ENCODE measurements around the gene PAXIP1. TPM values are rescaled to one million over a fixed set of nuclear protein-coding genes. Genes with fewer than 3 reads are reported as not detected.

The PAXIP1 gene
- total RNA-seq, 1 experiment from 2014 or later = 18.8 TPM

DNA sequence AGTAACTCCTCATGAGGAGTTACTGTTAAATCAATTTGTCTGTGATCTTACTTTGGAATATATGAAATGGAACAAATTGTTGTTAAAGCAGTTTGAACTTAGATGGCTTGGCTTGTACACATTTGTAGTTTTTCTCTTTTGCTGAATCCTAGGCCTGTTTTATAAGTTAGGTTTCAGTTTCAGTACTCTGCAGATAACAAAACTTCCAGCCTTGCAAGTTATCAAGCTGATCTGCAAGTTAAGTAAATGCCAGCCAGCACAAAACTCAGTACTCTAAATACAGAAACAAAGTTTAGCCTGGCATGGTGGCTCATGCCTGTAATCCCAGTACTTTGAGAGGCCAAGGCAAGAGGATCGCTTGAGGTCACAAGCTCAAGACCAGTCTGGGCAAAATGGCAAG, 25.0 kb upstream of the PAXIP1 start:
- H3K4me2 ChIP-seq = no peak overlapping the region
- no TSS peak for BruUV-seq (replicated peaks)
- POLR2A ChIA-PET (ENCODE audit: unreplicated experiment) = no interaction called here

GRCh38 chr7:155021699-155022145, 18.8 kb upstream of the PAXIP1 start:
- H3K27me3 ChIP-seq (ENCODE audit: insufficient read depth, low read depth) = peaks cover 71% of the 10 kb centered on the region
- no peaks in the 10 kb centered on the region for H3K9me2 ChIP-seq (ENCODE audit: insufficient read depth)
- H3K4me3 ChIP-seq = no peak overlapping the region
- no peak overlapping the region for H3K4me2 ChIP-seq
- H2AFZ ChIP-seq = no peak overlapping the region
- TF ChIP-seq EZH2 (IDR thresholded peaks at IDR 0.05; ENCODE audit: low read depth) = no peak
- TF ChIP-seq, protein P1, sequence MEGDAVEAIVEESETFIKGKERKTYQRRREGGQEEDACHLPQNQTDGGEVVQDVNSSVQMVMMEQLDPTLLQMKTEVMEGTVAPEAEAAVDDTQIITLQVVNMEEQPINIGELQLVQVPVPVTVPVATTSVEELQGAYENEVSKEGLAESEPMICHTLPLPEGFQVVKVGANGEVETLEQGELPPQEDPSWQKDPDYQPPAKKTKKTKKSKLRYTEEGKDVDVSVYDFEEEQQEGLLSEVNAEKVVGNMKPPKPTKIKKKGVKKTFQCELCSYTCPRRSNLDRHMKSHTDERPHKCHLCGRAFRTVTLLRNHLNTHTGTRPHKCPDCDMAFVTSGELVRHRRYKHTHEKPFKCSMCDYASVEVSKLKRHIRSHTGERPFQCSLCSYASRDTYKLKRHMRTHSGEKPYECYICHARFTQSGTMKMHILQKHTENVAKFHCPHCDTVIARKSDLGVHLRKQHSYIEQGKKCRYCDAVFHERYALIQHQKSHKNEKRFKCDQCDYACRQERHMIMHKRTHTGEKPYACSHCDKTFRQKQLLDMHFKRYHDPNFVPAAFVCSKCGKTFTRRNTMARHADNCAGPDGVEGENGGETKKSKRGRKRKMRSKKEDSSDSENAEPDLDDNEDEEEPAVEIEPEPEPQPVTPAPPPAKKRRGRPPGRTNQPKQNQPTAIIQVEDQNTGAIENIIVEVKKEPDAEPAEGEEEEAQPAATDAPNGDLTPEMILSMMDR (conservative IDR thresholded peaks at IDR 0.05) = no peak
- H3K79me2 ChIP-seq (ENCODE audit: low read depth) = no peaks in the 10 kb centered on the region
- H4K20me1 ChIP-seq (ENCODE audit: insufficient read depth) = no peaks in the 10 kb centered on the region; the same call in 1 of the 2 replicates
- H3K27ac ChIP-seq = no peak overlapping the region
- no TSS peak for BruUV-seq (replicated peaks)
- no peaks in the 10 kb centered on the region for H3K9me3 ChIP-seq (ENCODE audit: insufficient read depth, low read depth)
- no peaks in the 10 kb centered on the region for H3K4me1 ChIP-seq (replicated peaks; ENCODE audit: insufficient read depth)
- DNase-seq = no peak
- intact Hi-C loops (cut with micrococcal nuclease; ENCODE audit: unreplicated experiment) = no loop called here
- CTCF ChIA-PET = no interaction called here
- no peaks in the 10 kb centered on the region for H3F3A ChIP-seq (ENCODE audit: insufficient read depth, low read depth)
- H3K36me3 ChIP-seq (ENCODE audit: low read depth) = no peaks in the 10 kb centered on the region
- POLR2A ChIA-PET (ENCODE audit: unreplicated experiment) = no interaction called here

More for the DNA sequence above, 25.0 kb upstream of the PAXIP1 start:
- no peaks in the 10 kb centered on the region; the same call in 1 of the 2 replicates for H4K20me1 ChIP-seq (ENCODE audit: insufficient read depth)
- intact Hi-C loops (cut with micrococcal nuclease; ENCODE audit: unreplicated experiment) = no loop called here
- H3K4me3 ChIP-seq = no peak overlapping the region
- TF ChIP-seq, protein P1 (conservative IDR thresholded peaks at IDR 0.05) = no peak
- no peak for TF ChIP-seq EZH2 (IDR thresholded peaks at IDR 0.05; ENCODE audit: low read depth)
- no peak for DNase-seq
- H3K79me2 ChIP-seq (ENCODE audit: low read depth) = no peaks in the 10 kb centered on the region
- CTCF ChIA-PET = no interaction called here
- no peak overlapping the region for H3K27ac ChIP-seq
- no peaks in the 10 kb centered on the region for H3K4me1 ChIP-seq (replicated peaks; ENCODE audit: insufficient read depth)
- H2AFZ ChIP-seq = no peak overlapping the region
- H3K27me3 ChIP-seq (ENCODE audit: insufficient read depth, low read depth) = peaks cover 87% of the 10 kb centered on the region
- no peaks in the 10 kb centered on the region for H3K36me3 ChIP-seq (ENCODE audit: low read depth)
- no peaks in the 10 kb centered on the region for H3F3A ChIP-seq (ENCODE audit: insufficient read depth, low read depth)
- H3K9me2 ChIP-seq (ENCODE audit: insufficient read depth) = no peaks in the 10 kb centered on the region; the same call in 1 of the 2 replicates
- no peaks in the 10 kb centered on the region for H3K9me3 ChIP-seq (ENCODE audit: insufficient read depth, low read depth)

GRCh38 chr7:155020996-155021395, 18.1 kb upstream of the PAXIP1 start:
- no peaks in the 10 kb centered on the region for H3K36me3 ChIP-seq (ENCODE audit: low read depth)
- H3K9me3 ChIP-seq (ENCODE audit: insufficient read depth, low read depth) = no peaks in the 10 kb centered on the region
- POLR2A ChIA-PET (ENCODE audit: unreplicated experiment) = no interaction called here
- H3K27ac ChIP-seq = no peak overlapping the region
- no peaks in the 10 kb centered on the region for H3K4me1 ChIP-seq (replicated peaks; ENCODE audit: insufficient read depth)
- no peak overlapping the region for H3K4me2 ChIP-seq
- DNase-seq = no peak
- no peak overlapping the region for H3K4me3 ChIP-seq
- H3K27me3 ChIP-seq (ENCODE audit: insufficient read depth, low read depth) = peaks cover 69% of the 10 kb centered on the region
- no peaks in the 10 kb centered on the region; the same call in 1 of the 2 replicates for H4K20me1 ChIP-seq (ENCODE audit: insufficient read depth)
- no TSS peak for BruUV-seq (replicated peaks)
- CTCF ChIA-PET = no interaction called here
- intact Hi-C loops (cut with micrococcal nuclease; ENCODE audit: unreplicated experiment) = no loop called here
- H3K9me2 ChIP-seq (ENCODE audit: insufficient read depth) = no peaks in the 10 kb centered on the region
- TF ChIP-seq, protein P1 (conservative IDR thresholded peaks at IDR 0.05) = no peak
- no peak for TF ChIP-seq EZH2 (IDR thresholded peaks at IDR 0.05; ENCODE audit: low read depth)
- no peaks in the 10 kb centered on the region for H3F3A ChIP-seq (ENCODE audit: insufficient read depth, low read depth)
- no peak overlapping the region for H2AFZ ChIP-seq
- no peaks in the 10 kb centered on the region for H3K79me2 ChIP-seq (ENCODE audit: low read depth)
